Fibroblast of the aortic adventitia (primary cell): Measurements from ENCODE around the gene DLGAP4. TPM values are rescaled to one million over a fixed set of nuclear protein-coding genes. Genes with fewer than 3 reads are reported as not detected.

Source experiments
- DNase-seq: peaks from one replicate; pipeline ENCODE4 v3.0.0-alpha.2; 2010; ENCODE audit warnings: low read depth
- H3K4me3 ChIP-seq: 2 replicates; pipeline ENCODE4 v1.5.1; 2011; ENCODE audit warnings: low read depth, mild to moderate bottlenecking, control low read depth, low read length, moderate library complexity
- total RNA-seq: library from RNA; depleted of rRNA; stranded (reverse); fragments of >200 nt; gene quantifications from 2 replicates; pipeline ENCODE4 v1.2.3, GENCODE V29; 2012; ENCODE audit warnings: low replicate concordance
- TF ChIP-seq, protein P1 (sequence below): IDR thresholded peaks from 2 replicates; pipeline ENCODE4 v1.5.1; 2011; ENCODE audit warnings: mild to moderate bottlenecking, low read length, control low read depth, inconsistent platforms; ENCODE audit not compliant: insufficient read depth

Gene DLGAP4
- total RNA-seq, 1 donor: 19.5 TPM

DNA sequence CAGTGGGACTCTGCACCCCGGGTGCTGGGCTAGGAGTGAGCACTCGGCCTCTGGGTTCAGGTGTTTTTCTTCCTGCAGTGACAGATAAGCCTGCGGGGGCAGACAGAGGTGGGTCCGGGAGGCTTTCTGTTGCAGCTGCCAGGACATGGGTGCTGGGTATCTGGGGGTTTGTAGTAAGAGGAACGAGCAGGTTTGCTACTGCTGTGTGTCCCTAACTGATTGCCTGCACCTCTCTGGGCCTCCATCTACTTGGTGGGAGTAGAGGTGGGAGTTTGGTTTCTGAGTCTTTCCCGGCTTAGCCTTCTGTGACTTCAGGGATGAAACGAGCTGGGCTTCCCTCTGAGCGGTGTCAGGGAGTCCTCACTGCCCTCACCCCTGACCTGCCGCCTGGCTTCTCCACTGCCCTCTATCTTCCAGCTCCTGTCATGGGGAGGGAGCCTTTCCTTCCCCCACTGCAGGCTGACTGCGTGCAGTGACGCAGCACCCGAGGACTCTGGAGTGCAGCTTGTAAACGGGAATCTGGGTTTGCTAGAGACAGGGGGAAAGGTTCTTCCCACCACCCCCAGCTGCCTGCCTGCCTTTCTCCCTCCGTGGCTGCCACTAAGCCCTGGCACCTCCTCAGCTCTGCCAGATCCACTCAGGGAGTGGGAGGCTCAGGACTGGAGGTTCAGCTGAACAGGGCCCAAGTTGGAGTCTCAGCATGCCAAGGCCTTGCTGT is 6.7 kb downstream of the DLGAP4 start:
- H3K4me3 ChIP-seq: no peak overlapping the region
- TF ChIP-seq, protein P1, sequence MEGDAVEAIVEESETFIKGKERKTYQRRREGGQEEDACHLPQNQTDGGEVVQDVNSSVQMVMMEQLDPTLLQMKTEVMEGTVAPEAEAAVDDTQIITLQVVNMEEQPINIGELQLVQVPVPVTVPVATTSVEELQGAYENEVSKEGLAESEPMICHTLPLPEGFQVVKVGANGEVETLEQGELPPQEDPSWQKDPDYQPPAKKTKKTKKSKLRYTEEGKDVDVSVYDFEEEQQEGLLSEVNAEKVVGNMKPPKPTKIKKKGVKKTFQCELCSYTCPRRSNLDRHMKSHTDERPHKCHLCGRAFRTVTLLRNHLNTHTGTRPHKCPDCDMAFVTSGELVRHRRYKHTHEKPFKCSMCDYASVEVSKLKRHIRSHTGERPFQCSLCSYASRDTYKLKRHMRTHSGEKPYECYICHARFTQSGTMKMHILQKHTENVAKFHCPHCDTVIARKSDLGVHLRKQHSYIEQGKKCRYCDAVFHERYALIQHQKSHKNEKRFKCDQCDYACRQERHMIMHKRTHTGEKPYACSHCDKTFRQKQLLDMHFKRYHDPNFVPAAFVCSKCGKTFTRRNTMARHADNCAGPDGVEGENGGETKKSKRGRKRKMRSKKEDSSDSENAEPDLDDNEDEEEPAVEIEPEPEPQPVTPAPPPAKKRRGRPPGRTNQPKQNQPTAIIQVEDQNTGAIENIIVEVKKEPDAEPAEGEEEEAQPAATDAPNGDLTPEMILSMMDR: no peak
- DNase-seq: no peak

DNA sequence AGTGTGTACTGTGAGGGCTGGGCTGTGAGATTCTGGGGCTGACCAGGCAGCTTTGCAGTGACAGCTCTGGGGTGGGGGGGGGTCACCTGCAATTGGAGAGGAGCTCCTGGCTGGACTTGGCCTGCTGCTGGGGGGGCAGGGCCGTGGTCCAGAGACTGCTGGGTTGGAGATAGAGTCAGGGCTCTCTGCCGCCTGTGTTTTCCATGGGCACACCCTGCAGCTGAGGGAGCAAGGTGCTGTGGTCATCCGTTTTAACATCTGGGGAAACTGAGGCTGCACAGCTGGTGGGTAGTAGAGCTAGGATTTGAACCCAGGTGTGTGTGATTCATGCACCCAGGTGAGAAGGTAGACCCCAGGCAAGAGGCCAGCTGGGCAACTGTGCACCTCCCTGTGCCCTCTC is 7.3 kb downstream of the DLGAP4 start:
- H3K4me3 ChIP-seq: no peak overlapping the region
- DNase-seq: no peak
- TF ChIP-seq, protein P1: no peak

- no peak for DNase-seq
- no peak overlapping the region for H3K4me3 ChIP-seq
- TF ChIP-seq, protein P1: no peak
Observed at GRCh38 chr20:36313926-36314325, 7.8 kb downstream of the DLGAP4 start.

DNA sequence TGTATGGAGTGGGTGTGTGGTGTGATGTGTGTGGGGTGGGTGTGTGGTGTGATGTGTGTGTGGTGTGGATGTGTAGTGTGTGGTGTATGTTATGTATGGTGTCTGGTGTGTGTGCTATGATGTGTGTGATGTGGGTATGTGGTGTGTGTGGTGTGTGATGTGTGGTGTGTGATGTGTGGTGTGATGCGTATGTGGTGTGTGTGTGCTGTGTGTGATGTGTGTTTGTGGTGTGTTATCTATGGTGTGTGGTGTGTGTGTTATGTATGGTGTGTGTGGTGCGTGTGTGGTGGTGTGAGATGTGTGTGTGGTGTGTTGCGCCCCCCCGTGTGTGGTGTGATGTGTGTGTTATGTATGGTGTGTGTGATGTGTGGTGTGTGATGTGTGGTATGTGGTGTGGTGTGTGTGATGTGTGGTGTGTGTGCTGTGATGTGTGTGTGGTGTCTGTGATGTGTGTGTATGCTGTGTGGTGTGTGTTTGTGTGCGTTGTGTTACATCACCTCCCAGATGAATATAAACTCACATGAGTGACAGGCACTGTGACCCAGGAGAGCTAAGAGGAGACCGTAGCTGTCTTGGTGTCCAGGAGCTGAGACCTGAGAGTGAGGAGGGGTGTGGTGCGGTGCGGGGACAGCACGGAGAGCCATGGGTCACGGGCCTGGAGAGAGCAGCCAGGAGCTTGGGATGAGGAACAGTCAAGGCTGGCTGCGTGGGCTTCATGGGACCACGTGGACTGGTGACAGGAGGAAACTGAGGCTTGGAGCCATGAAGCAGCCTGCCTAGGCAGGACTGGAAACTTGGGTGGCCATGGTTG is 8.8 kb downstream of the DLGAP4 start:
- no peak overlapping the region for H3K4me3 ChIP-seq
- DNase-seq: no peak
- TF ChIP-seq, protein P1: no peak

- TF ChIP-seq, protein P1: no peak
- no peak for DNase-seq
- no peak overlapping the region for H3K4me3 ChIP-seq
Observed at GRCh38 chr20:36315545-36316351, 9.6 kb downstream of the DLGAP4 start.

GRCh38 chr20:36317675-36318074 is 11.5 kb downstream of the DLGAP4 start:
- TF ChIP-seq, protein P1: no peak
- no peak for DNase-seq
- no peak overlapping the region for H3K4me3 ChIP-seq
